Peyer's patch (tissue), 4 donors: ENCODE results near the gene ARMC2.

Experiments
- CTCF ChIP-seq, 6 experiments: fragments of 450-650 bp in 4 of 6; fragments of 200-600 bp in 2 of 6; sonication (generic) in 1 of 6; IDR thresholded peaks; one replicate each; pipeline ENCODE4 v1.5.1; 2017 to 2019; ENCODE audit warnings: antibody characterized with exemption in 6 of 6, mild to moderate bottlenecking in 3 of 6, moderate library complexity in 1 of 6
- POLR2A ChIP-seq, 2 donors: fragments of 450-650 bp; IDR thresholded peaks; one replicate each; pipeline ENCODE4 v1.5.1; 2017; ENCODE audit warnings: antibody characterized with exemption in 2 of 2, mild to moderate bottlenecking in 2 of 2, moderate library complexity in 2 of 2

GRCh38 chr6:108945681-108946159, 97.5 kb downstream of the ARMC2 start:
- TF ChIP-seq POLR2A (IDR thresholded peaks at IDR 0.05) (no peak), CTCF (IDR thresholded peaks at IDR 0.05) (no peak)
